Urothelium cell line (cell line): ENCODE measurements around the gene PSMC3.
A peak's percentile ranks its signal among the peaks of the same experiment; 100 is the strongest.
"Not testable (repeated sequence)": the region's sequence is repeated elsewhere in the genome, so short reads cannot be mapped to it uniquely, and the experiment has no call there.

Experiments
- DNase-seq: peaks from one replicate; pipeline ENCODE4 v3.0.0; 2011; ENCODE audit warnings: low spot score, mixed read lengths
- FAIRE-seq: peaks from 2 replicates; lab custom pipeline; 2011; peaks lifted over from hg19 to GRCh38; lab: Jason Lieb, UNC

PSMC3 gene

DNA sequence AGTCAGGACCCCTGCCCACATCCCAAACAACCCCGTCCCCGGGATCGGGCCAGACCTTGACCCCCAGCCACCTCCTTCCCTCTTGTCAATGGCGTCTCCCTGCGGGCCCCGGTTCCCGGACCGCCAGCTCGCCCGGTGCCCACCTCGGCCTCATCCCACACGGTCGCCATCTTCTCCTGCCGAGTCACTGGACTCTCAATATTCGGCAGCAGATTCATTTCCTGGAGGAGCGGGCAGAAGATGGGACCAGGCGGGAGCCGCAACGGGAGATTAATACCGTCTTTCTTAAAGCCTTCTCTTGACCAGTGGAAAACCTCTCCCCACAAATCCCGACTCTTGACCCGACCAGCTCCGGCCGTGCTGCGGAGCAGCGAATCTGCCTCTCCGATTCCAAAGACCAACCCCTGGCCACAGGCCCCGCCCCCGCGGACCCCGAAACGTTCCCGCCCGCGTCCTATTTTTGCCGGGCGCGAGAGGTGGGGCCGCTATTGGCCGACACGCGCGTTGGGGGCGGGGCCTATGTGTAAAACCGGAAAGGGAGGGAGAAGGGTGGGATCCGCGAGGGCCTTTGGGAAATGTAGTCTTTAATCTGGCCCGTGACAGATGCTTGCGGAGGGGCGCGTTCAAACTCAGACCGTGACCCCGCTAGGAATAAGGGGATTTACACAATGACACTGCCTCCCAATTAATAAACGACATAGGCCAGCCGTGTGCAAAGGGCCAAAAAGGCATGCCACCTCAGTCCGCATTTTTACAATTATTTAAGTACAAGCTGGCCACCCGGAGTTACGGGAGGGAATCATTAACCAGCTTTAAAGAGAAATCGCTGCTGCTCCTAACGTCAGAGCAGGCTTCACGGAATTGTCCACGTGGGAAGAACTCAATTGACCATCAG, at the start of gene PSMC3:
Gene PSMC3, minus strand, starts transcription at position 378 of the 895 bp plus-strand sequence. Its CDS starts 160 bp downstream, at position 218.
- DNase-seq (peak; percentile 98), FAIRE-seq (peak; percentile 91)

GRCh38 chr11:47470671-47471070, 44.4 kb upstream of the PSMC3 start:
- FAIRE-seq, result no peak
- no peak for DNase-seq

GRCh38 chr11:47469361-47470179, 43.3 kb upstream of the PSMC3 start:
- no peak for FAIRE-seq
- DNase-seq, result no peak

- no peak for FAIRE-seq
- no peak for DNase-seq
Measured at GRCh38 chr11:47468598-47469214, 42.5 kb upstream of the PSMC3 start.

DNA sequence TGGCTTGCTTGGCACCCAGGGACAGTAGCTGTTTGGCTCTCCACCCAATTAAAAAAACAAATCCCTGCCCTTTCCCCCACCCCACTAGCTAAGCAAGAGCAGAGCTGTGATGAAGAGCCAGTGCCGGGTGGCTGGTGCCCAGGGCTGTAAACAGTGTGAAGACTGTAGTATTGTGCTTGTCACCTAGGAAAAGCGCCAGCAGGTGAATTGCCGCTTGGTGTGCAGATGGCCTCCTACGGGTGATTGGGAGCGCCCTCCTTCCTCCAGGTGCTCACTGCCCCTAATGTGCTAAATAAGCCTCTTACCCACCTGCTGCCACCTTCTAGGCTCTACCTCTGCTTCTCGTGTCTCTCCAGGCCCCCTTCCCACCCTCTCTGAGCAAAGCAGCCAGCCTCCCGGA, 41.1 kb upstream of the PSMC3 start:
- no peak for FAIRE-seq
- no peak for DNase-seq

- DNase-seq (no peak), FAIRE-seq (no peak)
Measured at GRCh38 chr11:47466701-47467250, 40.5 kb upstream of the PSMC3 start.

GRCh38 chr11:47466201-47466600, 40.0 kb upstream of the PSMC3 start:
- DNase-seq (no peak), FAIRE-seq (no peak)

GRCh38 chr11:47464483-47464882, 38.2 kb upstream of the PSMC3 start:
- FAIRE-seq, result no peak
- DNase-seq, result no peak

GRCh38 chr11:47461876-47462275, 35.6 kb upstream of the PSMC3 start:
- FAIRE-seq (no peak), DNase-seq (no peak)

DNA sequence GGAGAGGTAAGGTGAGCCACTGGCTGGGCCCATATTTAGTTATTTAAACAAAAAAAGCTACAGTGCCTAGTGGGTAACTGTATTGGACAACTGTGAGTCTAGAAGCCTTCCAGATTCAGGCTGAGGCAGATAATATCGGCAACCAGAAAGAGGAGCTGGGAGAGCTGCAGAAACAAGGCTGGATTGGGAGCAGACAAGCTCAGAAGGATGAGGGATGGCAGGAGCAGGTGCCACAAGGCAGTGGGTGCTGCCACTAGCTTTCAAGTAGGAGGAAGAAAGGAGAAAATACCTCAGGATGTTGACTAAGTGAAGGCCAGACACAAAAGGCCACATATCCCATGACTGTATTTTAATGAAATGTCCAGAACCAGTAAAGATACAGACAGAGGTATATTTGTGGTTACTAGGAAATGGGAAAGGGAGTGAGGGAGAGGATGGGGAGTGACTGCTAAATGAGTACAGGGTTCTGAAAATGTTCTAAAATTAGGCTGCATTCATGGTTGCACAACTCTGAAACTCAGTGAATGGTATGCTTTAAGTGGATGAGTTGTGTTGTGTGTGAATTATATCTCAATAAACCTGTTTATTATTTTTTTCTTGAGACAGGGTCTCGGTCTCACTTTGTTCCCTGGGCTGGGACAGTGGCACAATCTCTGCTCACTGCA, 34.5 kb upstream of the PSMC3 start:
- no peak for FAIRE-seq
- DNase-seq, result no peak

GRCh38 chr11:47454258-47454671, 28.0 kb upstream of the PSMC3 start:
- DNase-seq, result peak; percentile 77
- not testable (repeated sequence) for FAIRE-seq

DNA sequence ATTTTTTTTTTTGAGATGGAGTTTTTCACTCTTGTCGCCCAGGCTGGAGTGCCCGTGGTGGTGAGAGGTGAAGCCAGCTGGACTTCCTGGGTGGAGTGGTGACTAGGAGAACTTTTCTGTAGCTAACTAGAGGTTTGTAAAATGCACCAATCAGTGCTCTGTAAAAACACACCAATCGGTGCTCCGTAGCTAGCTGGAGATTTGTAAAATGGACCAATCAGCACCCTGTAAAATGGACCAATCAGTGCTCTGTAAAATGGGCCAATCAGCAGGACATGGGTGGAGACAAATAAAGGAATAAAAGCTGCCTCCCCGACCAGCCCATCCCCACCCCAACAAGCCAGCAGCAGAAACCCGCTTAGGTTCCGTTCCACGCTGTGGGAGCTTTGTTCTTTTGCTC, 27.1 kb upstream of the PSMC3 start:
- no peak for DNase-seq
- no peak for FAIRE-seq

GRCh38 chr11:47451990-47452389, 25.8 kb upstream of the PSMC3 start:
- FAIRE-seq (no peak), DNase-seq (no peak)

- DNase-seq, result no peak
- FAIRE-seq, result no peak
Measured at GRCh38 chr11:47451436-47451835, 25.2 kb upstream of the PSMC3 start.

GRCh38 chr11:47449541-47449940, 23.3 kb upstream of the PSMC3 start:
- DNase-seq (no peak), FAIRE-seq (no peak)

DNA sequence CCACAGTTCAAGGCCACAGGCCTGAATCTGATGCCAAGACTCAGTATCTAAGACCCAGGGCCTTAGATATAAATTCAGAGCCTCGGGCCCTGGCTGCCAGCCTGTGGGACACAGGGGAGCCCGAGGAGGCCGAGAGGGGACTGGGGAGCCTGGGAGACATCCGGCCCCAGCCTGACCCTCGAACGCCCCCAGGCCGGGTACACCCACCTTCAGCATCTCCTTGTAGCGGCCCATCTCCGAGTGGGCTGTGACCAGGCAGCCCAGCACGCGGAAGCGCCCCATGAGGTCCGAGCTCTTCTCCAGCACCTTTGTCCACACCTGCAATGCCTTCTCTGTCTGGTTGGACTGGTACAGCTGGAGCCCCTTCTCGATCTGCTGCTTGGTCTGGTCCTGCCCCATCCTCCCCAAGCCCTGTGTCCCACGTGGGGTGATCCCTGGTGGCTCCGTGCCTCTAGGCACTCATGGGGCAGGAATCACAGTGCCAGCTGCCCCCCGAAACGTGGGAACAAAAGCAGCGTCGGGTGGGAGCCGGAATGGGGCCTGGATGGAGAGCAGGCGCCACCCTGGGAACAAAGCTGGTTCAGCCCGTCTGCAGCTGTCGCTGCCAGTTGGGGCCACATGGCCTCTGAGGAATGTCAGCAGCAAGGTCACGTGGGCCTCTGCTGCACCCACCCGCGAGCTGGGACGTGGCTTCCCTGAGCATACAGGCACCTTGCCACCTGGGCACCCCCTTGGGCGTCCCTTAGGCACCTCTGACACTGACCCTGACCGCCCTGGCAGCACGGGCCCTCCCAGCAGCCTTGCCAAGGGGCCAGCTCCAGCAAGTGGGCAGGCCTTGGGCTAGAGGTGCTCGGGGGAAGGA, 22.6 kb upstream of the PSMC3 start, which contains the start of gene RAPSN:
Gene RAPSN, minus strand, starts transcription at position 571 of the 862 bp plus-strand sequence. Its CDS starts 172 bp downstream, at position 399.
- DNase-seq (no peak), FAIRE-seq (no peak)

DNA sequence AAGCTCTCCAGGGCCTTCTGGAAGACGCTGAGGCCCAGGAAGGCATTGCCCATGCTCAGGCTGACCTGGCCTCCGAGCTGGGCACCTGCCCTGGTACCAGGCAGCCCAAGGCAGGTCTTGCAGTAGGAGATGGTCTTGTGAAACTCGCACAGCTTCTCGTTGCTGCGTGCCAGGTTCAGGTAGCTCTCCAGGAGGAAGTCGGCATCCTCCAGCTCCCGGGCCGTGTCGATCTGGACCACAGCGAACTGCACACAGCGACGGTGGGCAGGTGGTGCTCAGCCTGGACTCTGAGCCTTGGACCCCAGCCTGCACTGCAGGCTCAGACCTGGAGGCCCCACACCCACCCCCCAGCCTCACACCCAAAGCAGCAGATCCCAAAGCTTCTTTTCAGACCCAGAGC, 21.7 kb upstream of the PSMC3 start:
- DNase-seq (no peak), FAIRE-seq (no peak)

- no peak for FAIRE-seq
- DNase-seq, result no peak
Measured at GRCh38 chr11:47446833-47447232, 20.6 kb upstream of the PSMC3 start.

DNA sequence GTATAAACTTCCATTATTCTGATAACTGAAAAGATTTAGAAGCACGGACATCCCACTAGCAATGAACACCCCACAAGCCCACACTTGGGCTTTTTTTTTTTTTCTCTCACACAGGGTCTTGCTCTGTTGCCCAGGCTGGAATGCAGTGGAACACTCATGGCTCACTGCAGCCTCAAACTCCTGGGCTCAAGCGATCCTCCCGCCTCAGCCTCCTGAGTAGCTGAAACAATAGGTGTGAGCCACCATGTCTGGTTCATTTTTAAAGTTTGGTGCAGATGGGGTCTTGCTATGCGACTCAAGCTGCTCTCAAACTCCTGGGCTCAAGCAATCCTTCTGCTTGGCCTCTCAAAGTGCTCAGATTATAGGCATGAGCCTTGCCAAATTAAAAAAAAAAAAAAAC, 19.6 kb upstream of the PSMC3 start:
- FAIRE-seq (no peak), DNase-seq (no peak)
